Natural killer cell (primary cell): ENCODE measurements around the gene TBL1XR1. TPM values are rescaled to one million over a fixed set of nuclear protein-coding genes. Genes with fewer than 3 reads are reported as not detected.

ENCODE experiments used
- ATAC-seq, 3 donors: fragments of 150-1000 bp in 2 of 3; fragments of 200-7000 bp in 1 of 3; cut with Tn5 transposase; 1 replicate in 1 of 3; 2 replicates in 2 of 3; pipeline ENCODE4 v1.10.0; 2021; ENCODE audit warnings: mild to moderate bottlenecking in 2 of 3, moderate library complexity in 2 of 3
- DNase-seq, 2 donors: peaks; one replicate each; pipeline versions ENCODE4 v3.0.0 to v3.0.0-alpha.2; 2013 to 2021; ENCODE audit warnings: mixed read lengths in 1 of 2
- H3K27ac ChIP-seq: one replicate; pipeline ENCODE4 v1.5.1; 2013; ENCODE audit warnings: mild to moderate bottlenecking, low read length
- H3K27me3 ChIP-seq: one replicate; pipeline ENCODE4 v1.6.1; 2013; ENCODE audit warnings: low read length; ENCODE audit not compliant: control insufficient read depth, insufficient read depth
- H3K36me3 ChIP-seq: one replicate; pipeline ENCODE4 v1.6.1; 2013; ENCODE audit warnings: low read length; ENCODE audit not compliant: control insufficient read depth, insufficient read depth
- H3K4me1 ChIP-seq: one replicate; pipeline ENCODE4 v1.6.1; 2013; ENCODE audit warnings: low read length; ENCODE audit not compliant: control insufficient read depth, insufficient read depth
- H3K4me3 ChIP-seq: one replicate; pipeline ENCODE4 v1.5.1; 2013; ENCODE audit warnings: low read length
- H3K9me3 ChIP-seq: one replicate; pipeline ENCODE4 v1.6.1; 2013; ENCODE audit warnings: low read length; ENCODE audit not compliant: control insufficient read depth, insufficient read depth
- H3K27ac Mint-ChIP-seq, 2 donors: one replicate each; pipeline ENCODE4 v1.8.0; 2022; ENCODE audit warnings: mild to moderate bottlenecking in 2 of 2, mixed read lengths in 2 of 2, moderate library complexity in 1 of 2
- H3K27me3 Mint-ChIP-seq, 2 donors: one replicate each; pipeline ENCODE4 v1.8.0; 2022; ENCODE audit warnings: low read depth in 2 of 2, mixed read lengths in 2 of 2
- H3K36me3 Mint-ChIP-seq: one replicate; pipeline ENCODE4 v1.8.0; 2022; ENCODE audit warnings: mixed read lengths
- H3K4me1 Mint-ChIP-seq, 2 donors: one replicate each; pipeline ENCODE4 v1.8.0; 2022; ENCODE audit warnings: mixed read lengths in 2 of 2
- H3K4me3 Mint-ChIP-seq: one replicate; pipeline ENCODE4 v1.8.0; 2022; ENCODE audit warnings: mild to moderate bottlenecking, moderate library complexity, mixed read lengths
- H3K9me3 Mint-ChIP-seq, 2 donors: one replicate each; pipeline ENCODE4 v1.8.0; 2022; ENCODE audit warnings: mixed read lengths in 2 of 2
- CTCF ChIP-seq: fragments of 200-600 bp; IDR thresholded peaks from one replicate; pipeline ENCODE4 v1.8.0; 2022; ENCODE audit warnings: antibody characterized with exemption
- WGBS: methylation state at CpG from one replicate; pipeline ENCODE4 v1.1.7; 2013; ENCODE audit warnings: missing lambda C conversion rate; ENCODE audit not compliant: insufficient coverage; 5-methylcytosine and 5-hydroxymethylcytosine counted together
- intact Hi-C: fragments of 100-400 bp; cut with micrococcal nuclease; formaldehyde crosslinking; loops from one replicate; pipeline ENCODE4 v1.14.2; 2022
- total RNA-seq, 4 donors: library from RNA; stranded (reverse); fragments of 120-200 nt in 1 of 4; gene quantifications; one replicate each; pipeline versions ENCODE4 v1.2.3 to v1.2.4, GENCODE V29; 2013 to 2022

Gene TBL1XR1
- total RNA-seq, 3 donors from 2014 or later (not counting 1 experiment from before 2014, with no cell fraction given): 74.6 to 118 (median 81.7) TPM

- H3K4me1 ChIP-seq: no peaks in the 10 kb centered on the region
- no peak overlapping the region for H3K27ac ChIP-seq
- H3K27ac Mint-ChIP-seq: peak overlapping the region in 1 of 2 donors; percentile 5
- no peaks in the 10 kb centered on the region for H3K27me3 Mint-ChIP-seq
- no peaks in the 10 kb centered on the region for H3K9me3 ChIP-seq
- TF ChIP-seq CTCF: no peak
- intact Hi-C loops: no loop called here
- H3K4me3 ChIP-seq: no peak overlapping the region
- ATAC-seq: no peak
- H3K4me3 Mint-ChIP-seq: no peak overlapping the region
- WGBS: 100% methylated on average over 1 of the region's 1 CpG
- H3K27me3 ChIP-seq: no peaks in the 10 kb centered on the region
- DNase-seq: no peak
- no peaks in the 10 kb centered on the region for H3K36me3 ChIP-seq
- H3K36me3 Mint-ChIP-seq: no peaks in the 10 kb centered on the region
- H3K9me3 Mint-ChIP-seq: no peaks in the 10 kb centered on the region
- peaks cover 74 to 81% of the 10 kb centered on the region in 2 donors for H3K4me1 Mint-ChIP-seq
Measured at GRCh38 chr3:177124882-177125281, 72.4 kb downstream of the TBL1XR1 start.

GRCh38 chr3:177123822-177124221 is 73.5 kb downstream of the TBL1XR1 start:
- no peaks in the 10 kb centered on the region for H3K27me3 ChIP-seq
- Mint-ChIP-seq H3K9me3 (no peaks in the 10 kb centered on the region), H3K36me3 (no peaks in the 10 kb centered on the region), H3K27me3 (no peaks in the 10 kb centered on the region), H3K27ac (peak overlapping the region; percentile 5 to 18), H3K4me3 (no peak overlapping the region), H3K4me1 (peaks cover 76 to 83% of the 10 kb centered on the region in 2 donors)
- no peaks in the 10 kb centered on the region for H3K36me3 ChIP-seq
- DNase-seq: no peak
- WGBS: 90% methylated on average over 1 of the region's 2 CpGs
- ATAC-seq: no peak
- H3K27ac ChIP-seq: no peak overlapping the region
- no peaks in the 10 kb centered on the region for H3K9me3 ChIP-seq
- H3K4me3 ChIP-seq: no peak overlapping the region
- intact Hi-C loops: no loop called here
- TF ChIP-seq CTCF: no peak
- no peaks in the 10 kb centered on the region for H3K4me1 ChIP-seq

GRCh38 chr3:177122183-177122856 is 75.0 kb downstream of the TBL1XR1 start:
- ATAC-seq (no peak), DNase-seq (no peak)
- peak overlapping the region in 1 of 2 donors; percentile 45 for H3K27ac Mint-ChIP-seq
- no peaks in the 10 kb centered on the region for H3K9me3 ChIP-seq
- intact Hi-C loops: no loop called here
- H3K4me1 ChIP-seq: no peaks in the 10 kb centered on the region
- no peaks in the 10 kb centered on the region for H3K27me3 Mint-ChIP-seq
- 89% methylated on average over 3 of the region's 4 CpGs for WGBS
- H3K9me3 Mint-ChIP-seq: no peaks in the 10 kb centered on the region
- no peaks in the 10 kb centered on the region for H3K36me3 ChIP-seq
- no peak overlapping the region for H3K4me3 ChIP-seq
- H3K4me3 Mint-ChIP-seq: no peak overlapping the region
- H3K27me3 ChIP-seq: no peaks in the 10 kb centered on the region
- peaks cover 77 to 86% of the 10 kb centered on the region in 2 donors for H3K4me1 Mint-ChIP-seq
- no peaks in the 10 kb centered on the region for H3K36me3 Mint-ChIP-seq
- no peak for TF ChIP-seq CTCF
- no peak overlapping the region for H3K27ac ChIP-seq

GRCh38 chr3:177119829-177120228 is 77.5 kb downstream of the TBL1XR1 start:
- Histone ChIP-seq H3K4me3 (no peak overlapping the region), H3K27me3 (no peaks in the 10 kb centered on the region), H3K4me1 (no peaks in the 10 kb centered on the region), H3K36me3 (no peaks in the 10 kb centered on the region), H3K9me3 (no peaks in the 10 kb centered on the region), H3K27ac (no peak overlapping the region)
- Mint-ChIP-seq H3K36me3 (no peaks in the 10 kb centered on the region), H3K4me3 (no peak overlapping the region), H3K27ac (peak overlapping the region; percentile 25 to 45), H3K4me1 (peaks cover 78 to 87% of the 10 kb centered on the region in 2 donors), H3K9me3 (peaks cover 0 to 2% of the 10 kb centered on the region in 2 donors), H3K27me3 (no peaks in the 10 kb centered on the region)
- peak in 1 of 2 donors; percentile 43 for DNase-seq
- intact Hi-C loops: no loop called here
- no peak for TF ChIP-seq CTCF
- WGBS: 98% methylated on average over 3 of the region's 3 CpGs
- peak in 1 of 3 donors; percentile 26 for ATAC-seq
